Superior temporal gyrus (tissue), 1 donor: ENCODE results near the gene OARD1.
"Not testable (repeated sequence)": the region's sequence is repeated elsewhere in the genome, so short reads cannot be mapped to it uniquely, and the experiment has no call there.

Source experiments
- DNase-seq: peaks from one replicate; pipeline ENCODE4 v3.0.0-alpha.2; 2016; ENCODE audit errors: extremely low spot score

OARD1 gene

GRCh38 chr6:41071923-41072835, at the start of gene OARD1:
Gene OARD1 (minus strand): TSS chr6:41072356. CDS start chr6:41071634, 722 bp downstream.
- DNase-seq: peak; percentile 99

- DNase-seq: no peak
Measured at GRCh38 chr6:41120058-41120457, 47.9 kb upstream of the OARD1 start.

- no peak for DNase-seq
Measured at GRCh38 chr6:41119508-41119907, 47.4 kb upstream of the OARD1 start.

- not testable (repeated sequence) for DNase-seq
Measured at GRCh38 chr6:41115027-41115426, 42.9 kb upstream of the OARD1 start.

- DNase-seq: no peak
Measured at GRCh38 chr6:41111017-41111416, 38.9 kb upstream of the OARD1 start.

- DNase-seq: no peak
Measured at GRCh38 chr6:41103847-41104246, 31.7 kb upstream of the OARD1 start.

- no peak for DNase-seq
Measured at GRCh38 chr6:41100871-41101287, 28.7 kb upstream of the OARD1 start.

- DNase-seq: no peak
Measured at GRCh38 chr6:41098366-41098765, 26.2 kb upstream of the OARD1 start.

- DNase-seq: no peak
Measured at GRCh38 chr6:41097467-41098090, 25.4 kb upstream of the OARD1 start.

GRCh38 chr6:41093729-41094128, 21.6 kb upstream of the OARD1 start:
- DNase-seq: no peak

GRCh38 chr6:41092421-41093140, 20.4 kb upstream of the OARD1 start:
- DNase-seq: peak; percentile 43

- DNase-seq: no peak
Measured at GRCh38 chr6:41090841-41091761, 18.9 kb upstream of the OARD1 start.

- DNase-seq: no peak
Measured at GRCh38 chr6:41088451-41088850, 16.3 kb upstream of the OARD1 start.

GRCh38 chr6:41085182-41085581, 13.0 kb upstream of the OARD1 start:
- no peak for DNase-seq

GRCh38 chr6:41083072-41083471, 10.9 kb upstream of the OARD1 start:
- no peak for DNase-seq

GRCh38 chr6:41080621-41081020, 8.5 kb upstream of the OARD1 start:
- DNase-seq: no peak

GRCh38 chr6:41079080-41079479, 6.9 kb upstream of the OARD1 start:
- DNase-seq: no peak

- no peak for DNase-seq
Measured at GRCh38 chr6:41078101-41078500, 5.9 kb upstream of the OARD1 start.

GRCh38 chr6:41077536-41077935, 5.4 kb upstream of the OARD1 start:
- DNase-seq: no peak

GRCh38 chr6:41075651-41076626, 3.8 kb upstream of the OARD1 start:
- DNase-seq: no peak
